ENCODE results near the gene TSPYL6. TPM values are rescaled to one million over a fixed set of nuclear protein-coding genes. Genes with fewer than 3 reads are reported as not detected.

Gene TSPYL6
- total and polyA plus RNA-seq, 2 of the 8 experiments (the other 6 are each of a cell fraction or from before 2014, with no cell fraction given) = not detected

DNA sequence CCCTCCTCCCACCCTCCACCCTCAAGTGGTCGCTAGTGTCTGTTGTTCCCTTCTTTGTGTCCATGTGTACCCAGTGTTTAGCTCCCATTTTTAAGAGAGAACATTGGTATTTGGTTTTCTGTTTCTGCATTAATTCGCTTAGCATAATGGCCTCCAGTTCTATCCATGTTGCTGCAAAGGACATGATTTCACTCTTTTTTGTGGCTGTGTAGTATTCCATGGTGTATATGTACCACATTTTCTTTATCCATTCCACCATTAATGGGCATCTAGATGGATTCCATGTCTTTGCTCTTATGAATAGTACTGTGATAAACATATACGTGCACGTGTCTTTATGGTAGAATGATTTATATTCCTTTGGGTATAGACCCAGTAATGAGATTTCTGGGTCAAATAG lies 42.9 kb downstream of the TSPYL6 start:
- H3K4me1 ChIP-seq (replicated peaks in 1 of 4; ENCODE audit: control insufficient read depth in 3 of 4, insufficient read depth in 4 of 4, low read length in 3 of 4) = no peaks in the 10 kb centered on the region
- H2BK20ac ChIP-seq (ENCODE audit: low read length) = no peak overlapping the region
- no peak overlapping the region for H2AFZ ChIP-seq (ENCODE audit: low read length)
- H4K91ac ChIP-seq (replicated peaks; ENCODE audit: insufficient read length, low read length) = no peak overlapping the region
- no peak overlapping the region for H2BK12ac ChIP-seq (ENCODE audit: low read depth, low read length)
- no peak for FAIRE-seq
- H2BK5ac ChIP-seq (ENCODE audit: low read depth, low read length) = no peak overlapping the region
- H3K4me3 ChIP-seq (ENCODE audit: extremely low read depth in 1 of 4, insufficient read depth in 2 of 4, low read depth in 3 of 4, low read length in 4 of 4) = no peak overlapping the region
- no peak overlapping the region for H3K23ac ChIP-seq (ENCODE audit: insufficient read length)
- no peaks in the 10 kb centered on the region for H3K36me3 ChIP-seq (ENCODE audit: control insufficient read depth in 2 of 4, insufficient read depth in 4 of 4, low read length in 3 of 4)
- no peak overlapping the region for H3K4me2 ChIP-seq (ENCODE audit: insufficient read depth in 1 of 2, low read depth in 2 of 2, low read length in 2 of 2)
- no peaks in the 10 kb centered on the region for H3K23me2 ChIP-seq (ENCODE audit: low read depth, low read length)
- no peak overlapping the region for H3K14ac ChIP-seq (ENCODE audit: insufficient read length)
- H3K27ac ChIP-seq (ENCODE audit: low read depth, low read length) = no peak overlapping the region
- DNase-seq (ENCODE audit: low read depth in 1 of 2, low spot score in 2 of 2) = no peak
- WGBS, 2 experiments (ENCODE audit: extremely low coverage in 1 of 2, insufficient coverage in 1 of 2, insufficient read length in 1 of 2, insufficient replicate concordance in 2 of 2, low coverage in 1 of 2, low lambda C conversion rate in 2 of 2, missing lambda C conversion rate in 1 of 2) = 80% methylated on average over 4 of the region's 4 CpGs; no CpG with 5 or more reads in 1 of the 2 experiments
- POLR2A ChIA-PET (ENCODE audit: partially characterized antibody) = no interaction called here
- H3K56ac ChIP-seq (replicated peaks; ENCODE audit: insufficient read length, low read depth, low read length) = no peak overlapping the region
- no peaks in the 10 kb centered on the region for H3K79me1 ChIP-seq (ENCODE audit: low read depth, low read length)
- no peaks in the 10 kb centered on the region for H3K79me2 ChIP-seq (ENCODE audit: control insufficient read depth in 1 of 2, insufficient read depth in 2 of 2, low read length in 2 of 2)
- CTCF ChIA-PET (ENCODE audit: partially characterized antibody) = interaction anchor here (0.5 kb wide), 1 partner anchor 211 kb away, joined by 3 read pairs; no protein-coding TSS in a partner anchor
- H2AK5ac ChIP-seq (ENCODE audit: low read depth, low read length) = no peak overlapping the region
- no peaks in the 10 kb centered on the region for H3K27me3 ChIP-seq (replicated peaks in 1 of 4; ENCODE audit: control insufficient read depth in 3 of 4, extremely low read depth in 1 of 4, insufficient read depth in 3 of 4, low read length in 3 of 4)
- no peak for TF ChIP-seq HDAC2 (IDR thresholded peaks at IDR 0.05; ENCODE audit: borderline replicate concordance in 1 of 2, low read depth in 2 of 2, low read length in 2 of 2)
- TF ChIP-seq BCL11A (IDR thresholded peaks at IDR 0.05; ENCODE audit: low read depth in 2 of 2, low read length in 2 of 2) = no peak
- no peak overlapping the region for H4K8ac ChIP-seq (ENCODE audit: extremely low read depth, insufficient read depth, low read length)
- H4K20me1 ChIP-seq (replicated peaks in 1 of 2; ENCODE audit: control insufficient read depth in 1 of 2, insufficient read depth in 2 of 2, low read length in 2 of 2) = no peaks in the 10 kb centered on the region
- H3K4ac ChIP-seq (replicated peaks; ENCODE audit: insufficient read length, low read depth, low read length) = no peak overlapping the region
- no peak overlapping the region for H2BK15ac ChIP-seq (ENCODE audit: low read length)
- no peak overlapping the region for H3K9ac ChIP-seq (replicated peaks in 1 of 4; ENCODE audit: extremely low read depth in 1 of 4, low read depth in 3 of 4, low read length in 3 of 4)
- no peak overlapping the region for H4K5ac ChIP-seq (ENCODE audit: insufficient read length, low read depth, low read length)
- H3K9me3 ChIP-seq (ENCODE audit: insufficient read depth in 2 of 2, low read depth in 1 of 2, low read length in 1 of 2) = no peaks in the 10 kb centered on the region
- H3K18ac ChIP-seq (ENCODE audit: extremely low read depth, low read length) = no peak overlapping the region
- no peak overlapping the region for H2BK120ac ChIP-seq (replicated peaks; ENCODE audit: low read depth, low read length)

Measured in H1 (cell line).